CD4-positive, alpha-beta T cell treated with Interleukin-21 for 1 hour (primary cell): ENCODE measurements around the gene AK9.
"Not testable (repeated sequence)": the region's sequence is repeated elsewhere in the genome, so short reads cannot be mapped to it uniquely, and the experiment has no call there.

ENCODE experiments used
- DNase-seq: peaks from one replicate; pipeline ENCODE4 v3.0.0-alpha.2; 2020

AK9 gene

GRCh38 chr6:109612268-109612667, 78.7 kb downstream of the AK9 start:
- no peak for DNase-seq

GRCh38 chr6:109611502-109611901, 79.5 kb downstream of the AK9 start:
- DNase-seq, result no peak

- no peak for DNase-seq
Measured at GRCh38 chr6:109610590-109610989, 80.4 kb downstream of the AK9 start.

GRCh38 chr6:109609737-109610136, 81.3 kb downstream of the AK9 start:
- no peak for DNase-seq

- no peak for DNase-seq
Measured at GRCh38 chr6:109606359-109606758, 84.6 kb downstream of the AK9 start.

- DNase-seq, result peak; percentile 10
Measured at GRCh38 chr6:109595998-109596397, 95.0 kb downstream of the AK9 start.

GRCh38 chr6:109580519-109580918, 110.5 kb downstream of the AK9 start:
- DNase-seq, result no peak

GRCh38 chr6:109579361-109579760, 111.6 kb downstream of the AK9 start:
- DNase-seq, result no peak

GRCh38 chr6:109569901-109570300, 121.1 kb downstream of the AK9 start:
- DNase-seq, result not testable (repeated sequence)

GRCh38 chr6:109561844-109562243, 129.2 kb downstream of the AK9 start:
- no peak for DNase-seq

GRCh38 chr6:109531446-109531845, 159.6 kb downstream of the AK9 start:
- no peak for DNase-seq

- DNase-seq, result no peak
Measured at GRCh38 chr6:109527989-109528388, 163.0 kb downstream of the AK9 start.

- peak; percentile 72 for DNase-seq
Measured at GRCh38 chr6:109526905-109527628, 163.9 kb downstream of the AK9 start.

GRCh38 chr6:109524129-109524528, 166.9 kb downstream of the AK9 start:
- no peak for DNase-seq

- DNase-seq, result no peak
Measured at GRCh38 chr6:109523478-109523877, 167.5 kb downstream of the AK9 start.

- no peak for DNase-seq
Measured at GRCh38 chr6:109521080-109521479, 169.9 kb downstream of the AK9 start.

- not testable (repeated sequence) for DNase-seq
Measured at GRCh38 chr6:109519647-109520046, 171.4 kb downstream of the AK9 start.

- no peak for DNase-seq
Measured at GRCh38 chr6:109516929-109517328, 174.1 kb downstream of the AK9 start.

GRCh38 chr6:109515781-109516409, 175.1 kb downstream of the AK9 start:
- DNase-seq, result peak; percentile 41

- DNase-seq, result no peak
Measured at GRCh38 chr6:109514946-109515345, 176.1 kb downstream of the AK9 start.

GRCh38 chr6:109513571-109514071, 177.4 kb downstream of the AK9 start:
- no peak for DNase-seq

- no peak for DNase-seq
Measured at GRCh38 chr6:109512271-109512817, 178.7 kb downstream of the AK9 start.

GRCh38 chr6:109511832-109512231, 179.2 kb downstream of the AK9 start:
- no peak for DNase-seq

- no peak for DNase-seq
Measured at GRCh38 chr6:109510358-109510757, 180.6 kb downstream of the AK9 start.
